Loucy (cell line): ENCODE data around the gene NAAA.

ENCODE experiments used
- CTCF ChIP-seq: fragments of 200-600 bp; sonication (generic); conservative IDR thresholded peaks from 2 replicates; pipeline ENCODE4 v1.5.1; 2014; ENCODE audit warnings: mild to moderate bottlenecking, antibody characterized with exemption, low read length
- EZH2phosphoT487 ChIP-seq: fragments of 200-600 bp; IDR thresholded peaks from 2 replicates; pipeline ENCODE4 v1.6.1; 2018; ENCODE audit warnings: antibody characterized with exemption, mild to moderate bottlenecking, moderate library complexity, borderline replicate concordance

GRCh38 chr4:75963558-75963957 lies 22.7 kb upstream of the NAAA start:
- TF ChIP-seq CTCF (no peak), EZH2phosphoT487 (no peak)
